PC-3 (cell line): ENCODE measurements around the gene SRSF1. TPM values are rescaled to one million over a fixed set of nuclear protein-coding genes. Genes with fewer than 3 reads are reported as not detected.

Experiments
- ATAC-seq: fragments of 200-7000 bp; cut with Tn5 transposase; 2 replicates; pipeline ENCODE4 v1.9.1; 2020; ENCODE audit warnings: mild to moderate bottlenecking, moderate library complexity
- BruUV-seq: library from RNA; stranded (reverse); fragments of 400-500 nt; replicated peaks from 2 replicates; lab custom pipeline; 2021; lab: Mats Ljungman, UMichigan
- CTCF ChIA-PET: fragments of 300-600 bp; sonication (Branson Sonifier 250); formaldehyde crosslinking; loops from one replicate; lab custom pipeline; 2022; ENCODE audit warnings: antibody characterized with exemption; lab: Charles Lee
- POLR2A ChIA-PET: fragments of 300-600 bp; sonication (Branson Sonifier 250); formaldehyde crosslinking; loops from one replicate; lab custom pipeline; 2022; ENCODE audit warnings: antibody characterized with exemption; ENCODE audit not compliant: unreplicated experiment; lab: Charles Lee
- DNase-seq: peaks from one replicate; pipeline ENCODE4 v3.0.0-alpha.2; 2015
- H2AFZ ChIP-seq: fragments of 300-600 bp; sonication (generic); 2 replicates; pipeline ENCODE4 v1.6.0; 2016; ENCODE audit warnings: antibody characterized with exemption, low read length
- H3F3A ChIP-seq: fragments of 300-600 bp; sonication (generic); one replicate; pipeline ENCODE4 v1.6.0; 2017; ENCODE audit warnings: antibody characterized with exemption, low read length, control low read depth, mild to moderate bottlenecking; ENCODE audit not compliant: unreplicated experiment
- H3K27ac ChIP-seq: fragments of 300-600 bp; sonication (generic); 2 replicates; pipeline ENCODE4 v1.5.1; 2016; ENCODE audit warnings: mild to moderate bottlenecking, low read length
- H3K27me3 ChIP-seq: fragments of 300-600 bp; sonication (generic); 2 replicates; pipeline ENCODE4 v1.6.1; 2016; ENCODE audit warnings: low read length, mixed read lengths
- H3K36me3 ChIP-seq: fragments of 300-600 bp; sonication (generic); 2 replicates; pipeline ENCODE4 v1.6.1; 2016; ENCODE audit warnings: low read depth, mixed run types, low read length, mixed read lengths
- H3K4me1 ChIP-seq: fragments of 300-600 bp; sonication (generic); 2 replicates; pipeline ENCODE4 v1.5.1; 2016; ENCODE audit warnings: low read length; ENCODE audit not compliant: insufficient read depth
- H3K4me2 ChIP-seq: fragments of 300-600 bp; sonication (generic); 2 replicates; pipeline ENCODE4 v1.6.0; 2016; ENCODE audit warnings: low read length
- H3K4me3 ChIP-seq: fragments of 300-600 bp; sonication (generic); 2 replicates; pipeline ENCODE4 v1.5.1; 2016; ENCODE audit warnings: mild to moderate bottlenecking, low read length, mixed read lengths
- H3K79me2 ChIP-seq: fragments of 300-600 bp; sonication (generic); 2 replicates; pipeline ENCODE4 v1.6.1; 2017; ENCODE audit warnings: low read length, mixed read lengths
- H3K9ac ChIP-seq: fragments of 300-600 bp; sonication (generic); 2 replicates; pipeline ENCODE4 v1.6.0; 2016; ENCODE audit warnings: mild to moderate bottlenecking, low read length
- H3K9me2 ChIP-seq: fragments of 300-600 bp; sonication (generic); replicated peaks from 2 replicates; pipeline ENCODE4 v1.6.1; 2016; ENCODE audit warnings: mixed run types, low read length, mixed read lengths
- H3K9me3 ChIP-seq: fragments of 300-600 bp; sonication (generic); 2 replicates; pipeline ENCODE4 v1.6.1; 2016; ENCODE audit warnings: low read length, mixed read lengths
- H4K20me1 ChIP-seq: fragments of 300-600 bp; sonication (generic); 2 replicates; pipeline ENCODE4 v1.6.1; 2016; ENCODE audit warnings: low read length, mixed read lengths
- EZH2 ChIP-seq: fragments of 300-600 bp; sonication (generic); IDR thresholded peaks from one replicate; pipeline ENCODE4 v1.6.1; 2017; ENCODE audit warnings: antibody characterized with exemption, mild to moderate bottlenecking, low read length; ENCODE audit not compliant: unreplicated experiment
- EZH2phosphoT487 ChIP-seq: fragments of 300-600 bp; sonication (generic); IDR thresholded peaks from 2 replicates; pipeline ENCODE4 v1.6.1; 2018; ENCODE audit warnings: mild to moderate bottlenecking, antibody characterized with exemption, low read length, borderline replicate concordance
- intact Hi-C: fragments of 100-400 bp; cut with micrococcal nuclease; formaldehyde crosslinking; loops from 2 replicates; pipeline ENCODE4 v1.9.0; 2023
- total RNA-seq: library from RNA; depleted of rRNA; stranded (reverse); fragments of >200 nt; gene quantifications from 2 replicates; pipeline ENCODE4 v1.2.3, GENCODE V29; 2014
- TF ChIP-seq, protein P1 (sequence below): fragments of 300-600 bp; sonication (generic); conservative IDR thresholded peaks from 2 replicates; pipeline ENCODE4 v1.5.1; 2017; ENCODE audit warnings: antibody characterized with exemption, low read depth, mild to moderate bottlenecking, low read length

SRSF1 gene
- total RNA-seq, 1 experiment from 2014 or later, result 325 TPM

DNA sequence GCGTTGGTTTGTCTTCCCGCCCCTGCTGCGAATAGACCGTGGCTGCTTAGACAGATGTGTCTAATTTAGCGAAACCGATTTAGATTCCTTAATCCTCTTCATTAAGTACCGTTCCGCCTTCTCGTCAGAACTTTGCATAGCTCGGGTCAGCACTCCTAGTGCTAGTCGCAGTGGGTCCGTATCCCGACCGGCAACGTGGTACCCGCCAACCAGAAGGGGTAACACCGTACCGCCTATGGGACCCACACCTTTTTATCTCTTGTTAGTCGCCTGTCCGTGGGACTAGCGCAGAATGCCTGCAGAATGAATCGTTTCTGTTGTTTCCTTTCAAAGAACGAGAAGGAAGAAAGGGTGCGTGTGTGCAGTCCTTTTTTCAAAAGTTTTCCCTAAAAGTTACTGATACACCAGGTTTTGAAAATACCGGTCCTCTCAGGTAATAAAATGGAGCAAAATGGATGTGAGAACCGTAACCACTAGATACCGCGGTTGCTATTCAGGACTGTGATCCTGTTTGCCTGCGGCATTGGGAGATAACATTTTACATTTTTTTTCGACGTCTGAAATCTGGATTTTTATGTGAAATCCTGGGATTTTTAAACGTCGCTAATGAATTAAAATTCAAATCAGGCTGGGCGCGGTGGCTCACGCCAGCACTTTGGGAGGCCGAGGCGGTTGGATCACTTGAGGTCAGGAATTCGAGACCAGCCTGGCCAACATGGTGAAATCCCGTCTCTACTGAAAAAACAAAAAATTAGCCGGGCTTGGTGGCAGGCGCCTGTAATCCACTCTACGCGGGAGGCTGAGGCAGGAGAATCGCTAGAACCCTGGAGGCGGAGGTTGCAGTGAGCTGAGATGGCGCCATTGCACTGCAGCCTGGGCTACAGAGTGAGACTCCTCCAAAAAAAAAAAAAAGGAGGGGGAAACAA is 998 bp upstream of the SRSF1 start:
- CTCF ChIA-PET, result interaction anchor here (0.7 to 0.8 kb wide), 2 partner anchors 16 to 165 kb away, joined by 3 read pairs; no protein-coding TSS in a partner anchor
- peak; percentile 30 for ATAC-seq
- BruUV-seq, result no TSS peak

DNA sequence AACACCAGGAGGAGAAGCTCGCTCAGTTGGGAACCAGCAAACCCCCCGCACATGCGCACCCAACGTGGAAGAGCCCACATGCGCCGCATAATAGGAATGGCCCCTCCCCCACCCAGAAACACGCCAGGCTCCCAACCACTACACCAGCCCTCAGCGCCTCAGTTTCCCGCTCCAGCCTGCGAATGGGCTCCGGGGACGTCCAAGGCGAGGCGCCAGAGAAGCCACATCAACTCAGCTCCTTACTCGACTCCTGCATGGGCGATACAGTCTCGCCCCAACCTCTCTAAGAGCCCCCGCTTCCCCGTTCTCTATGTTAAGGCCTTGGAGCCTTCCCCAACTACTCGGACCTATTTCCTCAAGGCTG is 504 bp downstream of the SRSF1 start:
- POLR2A ChIA-PET, result interaction anchor here (0.6 to 0.7 kb wide), 2 partner anchors 76 to 341 kb away, joined by 7 to 15 read pairs; no protein-coding TSS in a partner anchor
- H3K9me3 ChIP-seq, result no peaks in the 10 kb centered on the region
- peaks cover 19% of the 10 kb centered on the region for H3F3A ChIP-seq
- DNase-seq (peak; percentile 74), ATAC-seq (peak; percentile 54)
- no TSS peak for BruUV-seq
- peaks cover 62% of the 10 kb centered on the region for H3K79me2 ChIP-seq
- peak overlapping the region; percentile 88 for H2AFZ ChIP-seq
- peak overlapping the region; percentile 95 for H3K4me2 ChIP-seq
- TF ChIP-seq EZH2, result no peak
- TF ChIP-seq EZH2phosphoT487, result no peak
- TF ChIP-seq, protein P1, sequence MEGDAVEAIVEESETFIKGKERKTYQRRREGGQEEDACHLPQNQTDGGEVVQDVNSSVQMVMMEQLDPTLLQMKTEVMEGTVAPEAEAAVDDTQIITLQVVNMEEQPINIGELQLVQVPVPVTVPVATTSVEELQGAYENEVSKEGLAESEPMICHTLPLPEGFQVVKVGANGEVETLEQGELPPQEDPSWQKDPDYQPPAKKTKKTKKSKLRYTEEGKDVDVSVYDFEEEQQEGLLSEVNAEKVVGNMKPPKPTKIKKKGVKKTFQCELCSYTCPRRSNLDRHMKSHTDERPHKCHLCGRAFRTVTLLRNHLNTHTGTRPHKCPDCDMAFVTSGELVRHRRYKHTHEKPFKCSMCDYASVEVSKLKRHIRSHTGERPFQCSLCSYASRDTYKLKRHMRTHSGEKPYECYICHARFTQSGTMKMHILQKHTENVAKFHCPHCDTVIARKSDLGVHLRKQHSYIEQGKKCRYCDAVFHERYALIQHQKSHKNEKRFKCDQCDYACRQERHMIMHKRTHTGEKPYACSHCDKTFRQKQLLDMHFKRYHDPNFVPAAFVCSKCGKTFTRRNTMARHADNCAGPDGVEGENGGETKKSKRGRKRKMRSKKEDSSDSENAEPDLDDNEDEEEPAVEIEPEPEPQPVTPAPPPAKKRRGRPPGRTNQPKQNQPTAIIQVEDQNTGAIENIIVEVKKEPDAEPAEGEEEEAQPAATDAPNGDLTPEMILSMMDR, result no peak
- H3K9me2 ChIP-seq, result no peaks in the 10 kb centered on the region
- no peaks in the 10 kb centered on the region for H3K27me3 ChIP-seq
- H4K20me1 ChIP-seq, result peaks cover 48% of the 10 kb centered on the region
- CTCF ChIA-PET, result interaction anchor here (0.6 to 0.9 kb wide), 3 partner anchors 17 to 172 kb away, joined by 4 to 6 read pairs (median 4); no protein-coding TSS in a partner anchor
- H3K36me3 ChIP-seq, result peaks cover 49% of the 10 kb centered on the region
- H3K27ac ChIP-seq, result peak overlapping the region; percentile 90
- peak overlapping the region; percentile 98 for H3K9ac ChIP-seq
- intact Hi-C loops, result no loop called here
- peaks cover 30% of the 10 kb centered on the region for H3K4me1 ChIP-seq
- H3K4me3 ChIP-seq, result peak overlapping the region; percentile 96

More for the DNA sequence above, 998 bp upstream of the SRSF1 start:
- Histone ChIP-seq H4K20me1 (peaks cover 33% of the 10 kb centered on the region), H3K4me1 (peaks cover 20% of the 10 kb centered on the region), H3K79me2 (peaks cover 47% of the 10 kb centered on the region), H3K9me3 (no peaks in the 10 kb centered on the region), H3F3A (peaks cover 12% of the 10 kb centered on the region), H3K4me3 (peak overlapping the region; percentile 96), H3K27me3 (no peaks in the 10 kb centered on the region), H3K9me2 (no peaks in the 10 kb centered on the region), H3K36me3 (peaks cover 34% of the 10 kb centered on the region), H2AFZ (peak overlapping the region; percentile 88), H3K9ac (peak overlapping the region; percentile 98), H3K4me2 (peak overlapping the region; percentile 95), H3K27ac (peak overlapping the region; percentile 90)
- no peak for DNase-seq
- intact Hi-C loops, result loop anchor here (1.0 kb wide), 1 partner anchor 76 kb away; no protein-coding TSS in a partner anchor
- POLR2A ChIA-PET, result interaction anchor here (0.5 to 1.2 kb wide), 10 partner anchors 22 to 526 kb away, joined by 3 to 6 read pairs (median 4); partner anchors contain the start of genes DYNLL2 and MRPS23
- TF ChIP-seq, protein P1, result no peak
- TF ChIP-seq EZH2phosphoT487 (no peak), EZH2 (no peak)
